ENCODE measurements around the gene ATP5PF.
"Not testable (repeated sequence)": the region's sequence is repeated elsewhere in the genome, so short reads cannot be mapped to it uniquely, and the experiment has no call there.

The ATP5PF gene

DNA sequence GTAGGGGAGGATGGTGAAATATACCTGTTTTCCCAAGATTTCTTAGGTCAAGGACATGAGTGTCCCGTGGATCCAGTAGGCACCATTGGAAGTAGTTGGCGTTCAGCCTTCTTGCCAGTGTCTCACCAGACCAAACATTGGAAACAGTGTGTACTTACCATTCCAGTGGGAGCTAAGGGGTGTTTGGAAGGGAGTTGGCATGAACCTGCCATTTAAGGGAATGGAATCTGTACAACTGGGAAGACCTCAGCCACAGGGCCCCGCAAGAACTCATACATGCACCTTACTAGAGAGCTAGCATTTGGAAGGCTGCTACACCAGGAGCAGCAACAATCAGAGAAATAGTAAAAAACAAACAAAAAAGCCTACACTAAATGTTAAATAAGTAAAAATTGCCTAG is 12.7 kb downstream of the ATP5PF start:
- no peak for DNase-seq

GRCh38 chr21:25717491-25718147 is 17.1 kb downstream of the ATP5PF start:
- no peak for DNase-seq

GRCh38 chr21:25714066-25714465 is 20.6 kb downstream of the ATP5PF start:
- not testable (repeated sequence) for DNase-seq

DNA sequence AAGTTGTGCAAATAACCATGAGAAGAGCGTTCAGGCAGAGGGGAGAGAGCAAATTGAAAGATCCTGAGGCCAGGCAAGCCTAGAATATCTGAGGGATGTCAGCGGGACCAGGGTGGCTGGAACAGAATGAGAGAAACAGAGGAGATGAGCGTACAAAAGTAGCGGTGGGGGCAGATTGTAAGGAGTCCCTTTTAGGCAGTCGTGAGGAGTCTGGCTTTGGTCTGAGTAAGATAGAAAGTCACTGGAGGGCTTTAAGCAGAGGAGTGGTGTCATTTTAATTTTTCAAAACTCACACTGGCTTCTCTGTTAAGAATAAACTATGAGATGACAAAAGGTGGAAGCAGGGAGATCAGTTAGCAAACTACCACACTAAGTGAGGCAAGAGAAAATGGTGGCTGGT is 24.2 kb downstream of the ATP5PF start:
- DNase-seq: no peak

DNA sequence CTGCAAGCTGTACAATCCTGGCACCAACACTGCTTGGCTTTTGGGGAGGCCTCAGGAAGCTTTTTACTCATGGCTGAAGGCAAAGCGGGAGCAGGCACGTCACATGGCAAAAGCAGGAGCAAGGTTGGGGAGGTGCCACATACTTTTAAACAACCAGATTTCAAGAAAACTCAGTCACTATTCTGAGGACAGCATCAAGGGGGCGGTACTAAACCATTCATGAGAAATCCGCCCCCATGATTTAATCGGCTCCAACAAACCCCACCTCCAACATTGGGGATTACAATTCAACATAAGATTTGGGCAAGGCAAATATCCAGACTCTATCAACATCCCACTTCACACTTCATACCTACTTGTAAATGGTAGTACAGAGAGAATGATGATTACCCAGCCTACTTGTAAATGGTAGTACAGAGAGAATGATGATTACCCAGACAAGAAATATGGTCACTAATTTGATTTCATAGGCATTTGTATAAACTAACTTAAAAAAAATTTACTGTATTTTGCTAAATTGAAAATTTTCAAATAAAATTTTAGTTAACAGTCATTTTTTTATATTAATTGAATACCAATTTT is 24.9 kb downstream of the ATP5PF start:
- DNase-seq: no peak

GRCh38 chr21:25708467-25709065 is 26.1 kb downstream of the ATP5PF start:
- peak; percentile 27 to 58 for DNase-seq

DNA sequence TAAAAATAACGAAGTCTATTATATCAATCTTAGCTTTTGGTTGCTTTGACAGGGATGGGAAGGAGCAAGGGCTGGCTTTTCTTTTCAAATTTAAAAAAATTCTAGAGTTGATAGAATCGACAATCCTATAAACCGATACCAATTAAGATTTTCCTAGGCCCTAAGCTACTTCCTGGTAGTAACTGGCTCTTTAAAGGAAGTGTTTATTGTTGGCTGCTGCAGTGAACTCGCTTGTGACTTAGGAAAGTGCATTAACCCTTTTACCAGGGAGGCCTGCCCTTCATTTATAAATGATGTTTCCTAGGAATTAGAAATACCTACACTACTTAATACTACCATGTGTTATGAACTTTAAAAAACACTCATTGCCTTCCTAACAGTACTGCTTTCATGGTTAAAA is 33.2 kb downstream of the ATP5PF start:
- no peak for DNase-seq

GRCh38 chr21:25700741-25701140 is 34.0 kb downstream of the ATP5PF start:
- no peak for DNase-seq

GRCh38 chr21:25695461-25695860 is 39.2 kb downstream of the ATP5PF start:
- not testable (repeated sequence) for DNase-seq

- DNase-seq: no peak
Observed at GRCh38 chr21:25691976-25692375, 42.7 kb downstream of the ATP5PF start.

DNA sequence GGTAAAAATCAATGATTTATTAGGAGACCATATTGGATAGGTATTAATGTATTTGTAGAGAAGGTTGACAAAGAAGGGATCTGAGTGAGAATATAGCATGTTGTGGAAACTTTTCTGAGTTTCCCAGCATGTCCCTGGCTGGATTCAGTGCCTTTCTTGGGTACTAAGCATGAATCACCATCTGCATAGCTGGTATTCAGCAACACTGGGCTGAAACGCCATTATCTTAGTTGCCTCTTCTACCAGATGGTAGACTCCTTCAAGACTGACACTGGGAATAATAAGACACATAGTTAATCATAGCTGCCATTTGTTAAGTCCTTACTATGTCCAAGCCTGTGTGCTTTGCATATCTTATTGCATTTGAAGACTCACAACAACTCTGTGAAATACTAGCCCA is 45.5 kb downstream of the ATP5PF start:
- no peak for DNase-seq

- no peak for DNase-seq
Observed at GRCh38 chr21:25688275-25689155, 46.2 kb downstream of the ATP5PF start.

- DNase-seq: no peak
Observed at GRCh38 chr21:25687787-25688186, 46.9 kb downstream of the ATP5PF start.

DNA sequence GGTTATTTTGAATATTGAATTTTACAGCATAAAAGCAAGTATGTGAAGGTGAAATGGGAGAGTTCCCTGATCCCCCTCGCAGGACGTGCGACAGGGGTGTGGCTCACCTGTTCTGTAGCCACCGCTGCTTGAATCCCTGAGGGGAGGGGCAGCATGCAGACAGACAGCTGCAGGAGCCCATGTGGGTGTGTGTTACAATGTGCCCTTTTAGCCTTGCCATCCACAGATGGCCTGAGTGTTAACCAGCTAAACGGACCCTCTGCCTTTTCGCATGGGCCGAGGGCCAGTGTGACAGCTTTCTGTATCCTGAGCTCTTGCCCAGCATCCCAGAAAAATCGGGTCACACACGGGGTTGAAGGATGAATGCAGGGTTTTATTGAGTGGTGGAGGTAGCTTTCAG is 52.3 kb downstream of the ATP5PF start:
- DNase-seq: no peak

DNA sequence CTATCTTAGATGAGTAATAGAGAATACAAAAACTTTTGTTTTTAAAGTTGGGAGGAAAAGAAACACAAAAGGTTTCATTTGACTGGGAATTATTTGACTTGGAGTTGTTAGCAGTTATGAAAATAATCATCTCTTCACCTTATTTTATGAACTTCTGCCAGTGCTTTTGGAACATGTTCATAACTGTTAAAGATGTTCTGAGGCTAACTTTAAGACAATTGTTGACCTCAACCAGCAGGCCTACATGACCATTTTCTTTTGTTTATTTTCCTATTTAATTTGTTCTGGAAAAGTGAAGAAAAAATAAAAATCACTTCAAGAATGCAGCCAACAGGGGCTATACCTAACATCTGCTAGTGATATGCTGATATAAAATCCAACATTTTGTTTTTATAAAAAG is 58.3 kb downstream of the ATP5PF start:
- DNase-seq: no peak

Measured in CD4-positive, alpha-beta T cell treated with Interleukin-1 beta for 1 hour (primary cell).